Retinal pigment epithelial cell (primary cell): ENCODE data around the gene UNC45A.

Source experiments
- DNase-seq: peaks from one replicate; pipeline ENCODE4 v3.0.0-alpha.2; 2010; ENCODE audit warnings: low read depth
- H3K4me3 ChIP-seq: 2 replicates; pipeline ENCODE4 v1.5.1; 2011; ENCODE audit warnings: mild to moderate bottlenecking, low read length, control low read depth, moderate library complexity
- CTCF ChIP-seq: conservative IDR thresholded peaks from 2 replicates; pipeline ENCODE4 v1.5.1; 2011; ENCODE audit warnings: low read depth, low read length, control low read depth, inconsistent platforms

The UNC45A gene

DNA sequence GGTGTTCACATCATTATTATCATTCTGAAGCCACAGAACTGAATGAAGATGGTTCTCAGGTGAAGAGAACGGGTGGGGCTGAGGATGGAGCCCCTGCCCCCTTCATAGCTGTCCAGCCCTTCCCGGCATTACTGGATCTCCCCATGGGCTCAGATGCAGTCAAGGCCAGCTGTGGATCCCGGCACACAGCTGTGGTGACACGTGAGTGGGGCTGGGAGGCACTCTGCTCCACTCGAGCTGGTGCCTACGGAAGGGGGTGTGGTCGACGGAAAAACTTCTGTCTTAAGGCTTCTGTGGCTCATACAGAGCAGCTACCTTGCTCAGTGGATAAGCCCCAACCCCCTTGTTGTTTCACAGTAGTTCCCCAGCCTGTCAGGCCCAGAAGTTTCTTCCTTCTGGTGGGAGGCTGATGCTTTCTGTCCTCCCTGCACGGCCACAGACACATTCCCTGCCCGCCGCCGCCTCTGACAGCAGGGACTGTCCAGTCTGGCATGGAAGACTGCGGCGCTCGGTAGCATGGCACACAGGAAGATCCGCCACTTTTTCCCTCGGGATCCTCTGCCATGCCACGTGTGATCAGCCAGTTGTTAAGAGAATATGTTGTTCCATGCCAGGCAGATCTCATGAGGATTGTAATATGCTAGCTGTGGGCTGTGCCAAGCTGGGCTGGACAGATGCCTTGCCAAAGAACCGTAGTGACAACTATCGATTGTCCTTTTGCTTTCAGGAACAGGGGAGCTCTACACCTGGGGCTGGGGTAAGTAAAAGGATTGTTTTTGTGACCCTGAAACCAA lies 25.4 kb downstream of the UNC45A start:
- no peak for DNase-seq
- no peak overlapping the region for H3K4me3 ChIP-seq
- TF ChIP-seq CTCF = no peak

GRCh38 chr15:90962021-90962420 lies 26.9 kb downstream of the UNC45A start:
- no peak overlapping the region for H3K4me3 ChIP-seq
- TF ChIP-seq CTCF = no peak
- no peak for DNase-seq

- DNase-seq = no peak
- H3K4me3 ChIP-seq = no peak overlapping the region
- no peak for TF ChIP-seq CTCF
These were observed 31.2 kb downstream of the UNC45A start for GRCh38 chr15:90966262-90966661.

- DNase-seq = no peak
- TF ChIP-seq CTCF = no peak
These were observed 32.1 kb downstream of the UNC45A start for GRCh38 chr15:90967206-90967605.

GRCh38 chr15:90968434-90968833 lies 33.3 kb downstream of the UNC45A start:
- no peak overlapping the region for H3K4me3 ChIP-seq
- DNase-seq = no peak
- no peak for TF ChIP-seq CTCF

More at GRCh38 chr15:90967206-90967605, 32.1 kb downstream of the UNC45A start:
- H3K4me3 ChIP-seq = no peak overlapping the region

- no peak for TF ChIP-seq CTCF
- DNase-seq = no peak
- no peak overlapping the region for H3K4me3 ChIP-seq
These were observed 35.2 kb downstream of the UNC45A start for GRCh38 chr15:90970274-90970673.

- H3K4me3 ChIP-seq = no peak overlapping the region
- DNase-seq = no peak
- no peak for TF ChIP-seq CTCF
These were observed 37.0 kb downstream of the UNC45A start for GRCh38 chr15:90972133-90972532.
